ENCODE results near the gene STXBP5L.
"Not testable (repeated sequence)": the region's sequence is repeated elsewhere in the genome, so short reads cannot be mapped to it uniquely, and the experiment has no call there.

The STXBP5L gene

DNA sequence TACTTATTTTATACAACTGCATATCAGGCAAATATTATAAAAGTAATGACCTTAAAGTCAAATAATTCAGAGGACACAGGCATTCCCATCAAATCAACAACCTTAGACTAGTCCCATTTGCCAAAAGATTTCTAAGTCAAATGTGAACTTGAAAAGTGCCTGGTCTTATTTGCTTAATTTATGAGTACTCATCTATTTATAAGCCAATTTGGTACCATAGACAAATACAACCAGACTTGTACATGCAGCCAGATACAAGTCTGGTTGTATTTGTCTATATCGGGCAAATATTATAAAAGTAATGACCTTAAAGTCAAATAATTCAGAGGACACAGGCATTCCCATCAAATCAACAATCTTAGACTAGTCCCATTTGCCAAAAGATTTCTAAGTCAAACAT lies 322.2 kb downstream of the STXBP5L start:
- H3K14ac ChIP-seq (ENCODE audit: low read length in 2 of 2); H2AFZ ChIP-seq (ENCODE audit: low read depth, low read length); H4K8ac ChIP-seq (ENCODE audit: low read length); H2BK12ac ChIP-seq (ENCODE audit: low read length in 2 of 2); H2AK5ac ChIP-seq (ENCODE audit: low read length, severe bottlenecking); H4K91ac ChIP-seq (ENCODE audit: low read length); H2BK15ac ChIP-seq (ENCODE audit: low read depth, poor library complexity, severe bottlenecking); H3K27me3 ChIP-seq (ENCODE audit: control insufficient read depth in 1 of 2, insufficient read depth in 1 of 2, low read length in 2 of 2); H3K27ac ChIP-seq (ENCODE audit: low read length, poor library complexity, severe bottlenecking); H3K4me1 ChIP-seq (ENCODE audit: control insufficient read depth, insufficient read depth, low read depth, low read length); H3K4me2 ChIP-seq (ENCODE audit: low read length, poor library complexity, severe bottlenecking); H2BK120ac ChIP-seq (ENCODE audit: low read depth, low read length); H3K36me3 ChIP-seq (ENCODE audit: control insufficient read depth in 1 of 2, insufficient read depth in 2 of 2, low read depth in 1 of 2, low read length in 2 of 2); H3K4ac ChIP-seq (ENCODE audit: low read depth in 1 of 2, low read length in 2 of 2); H3K9me3 ChIP-seq (ENCODE audit: control insufficient read depth, low read length); H3K23ac ChIP-seq (ENCODE audit: low read length in 2 of 2); H3K4me3 ChIP-seq (ENCODE audit: insufficient read depth in 1 of 2, low read depth in 1 of 2, low read length in 2 of 2); H2BK5ac ChIP-seq (ENCODE audit: low read depth, low read length, poor library complexity, severe bottlenecking); H3K79me1 ChIP-seq (replicated peaks; ENCODE audit: low read length, poor library complexity, severe bottlenecking); DNase-seq; H3K9ac ChIP-seq (ENCODE audit: low read length); H3K18ac ChIP-seq (ENCODE audit: low read depth in 1 of 2, low read length in 2 of 2): not testable (repeated sequence)
- WGBS: no CpG with 5 or more reads among the region's 1 CpG

DNA sequence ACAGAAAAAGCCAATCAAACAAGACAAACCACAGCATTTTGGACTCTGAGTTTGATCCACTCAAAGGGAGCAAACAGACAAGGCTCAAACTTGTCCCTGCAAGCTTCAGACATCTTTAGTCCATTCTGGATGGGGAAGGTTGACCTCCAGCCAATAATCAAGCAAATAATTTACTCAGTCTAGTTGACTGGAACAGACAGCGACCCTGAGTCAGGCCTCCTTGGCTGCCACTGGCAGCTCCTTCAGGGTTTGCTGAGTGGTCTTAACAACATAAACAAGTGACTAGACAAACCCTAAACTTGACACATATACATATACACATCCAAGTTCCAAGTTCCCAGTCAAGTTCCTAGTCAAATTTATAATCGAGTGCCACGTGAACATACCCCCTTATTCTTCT lies 323.9 kb downstream of the STXBP5L start:
- H3K18ac ChIP-seq (ENCODE audit: low read depth in 1 of 2, low read length in 2 of 2): no peak overlapping the region
- H3K79me1 ChIP-seq (replicated peaks; ENCODE audit: low read length, poor library complexity, severe bottlenecking): no peaks in the 10 kb centered on the region
- H2BK15ac ChIP-seq (ENCODE audit: low read depth, poor library complexity, severe bottlenecking): no peak overlapping the region
- no peak overlapping the region for H2AFZ ChIP-seq (ENCODE audit: low read depth, low read length)
- no peak overlapping the region for H4K8ac ChIP-seq (ENCODE audit: low read length)
- no peak overlapping the region for H3K14ac ChIP-seq (ENCODE audit: low read length in 2 of 2)
- H3K4ac ChIP-seq (ENCODE audit: low read depth in 1 of 2, low read length in 2 of 2): no peak overlapping the region
- WGBS: 71% methylated on average over 2 of the region's 3 CpGs
- peaks cover 3% of the 10 kb centered on the region for H3K9me3 ChIP-seq (ENCODE audit: control insufficient read depth, low read length)
- H3K9ac ChIP-seq (ENCODE audit: low read length): no peak overlapping the region
- H3K23ac ChIP-seq (ENCODE audit: low read length in 2 of 2): no peak overlapping the region
- no peak overlapping the region for H2BK5ac ChIP-seq (ENCODE audit: low read depth, low read length, poor library complexity, severe bottlenecking)
- no peak for DNase-seq
- H3K4me1 ChIP-seq (ENCODE audit: control insufficient read depth, insufficient read depth, low read depth, low read length): no peaks in the 10 kb centered on the region
- no peak overlapping the region for H2BK120ac ChIP-seq (ENCODE audit: low read depth, low read length)
- H4K91ac ChIP-seq (ENCODE audit: low read length): no peak overlapping the region
- no peak overlapping the region for H3K4me3 ChIP-seq (ENCODE audit: insufficient read depth in 1 of 2, low read depth in 1 of 2, low read length in 2 of 2)
- no peak overlapping the region for H2AK5ac ChIP-seq (ENCODE audit: low read length, severe bottlenecking)
- no peak overlapping the region for H2BK12ac ChIP-seq (ENCODE audit: low read length in 2 of 2)
- H3K27ac ChIP-seq (ENCODE audit: low read length, poor library complexity, severe bottlenecking): no peak overlapping the region
- H3K27me3 ChIP-seq (ENCODE audit: control insufficient read depth in 1 of 2, insufficient read depth in 1 of 2, low read length in 2 of 2): peaks cover 0 to under 1% of the 10 kb centered on the region in 2 experiments
- no peak overlapping the region for H3K4me2 ChIP-seq (ENCODE audit: low read length, poor library complexity, severe bottlenecking)
- no peaks in the 10 kb centered on the region for H3K36me3 ChIP-seq (ENCODE audit: control insufficient read depth in 1 of 2, insufficient read depth in 2 of 2, low read depth in 1 of 2, low read length in 2 of 2)

DNA sequence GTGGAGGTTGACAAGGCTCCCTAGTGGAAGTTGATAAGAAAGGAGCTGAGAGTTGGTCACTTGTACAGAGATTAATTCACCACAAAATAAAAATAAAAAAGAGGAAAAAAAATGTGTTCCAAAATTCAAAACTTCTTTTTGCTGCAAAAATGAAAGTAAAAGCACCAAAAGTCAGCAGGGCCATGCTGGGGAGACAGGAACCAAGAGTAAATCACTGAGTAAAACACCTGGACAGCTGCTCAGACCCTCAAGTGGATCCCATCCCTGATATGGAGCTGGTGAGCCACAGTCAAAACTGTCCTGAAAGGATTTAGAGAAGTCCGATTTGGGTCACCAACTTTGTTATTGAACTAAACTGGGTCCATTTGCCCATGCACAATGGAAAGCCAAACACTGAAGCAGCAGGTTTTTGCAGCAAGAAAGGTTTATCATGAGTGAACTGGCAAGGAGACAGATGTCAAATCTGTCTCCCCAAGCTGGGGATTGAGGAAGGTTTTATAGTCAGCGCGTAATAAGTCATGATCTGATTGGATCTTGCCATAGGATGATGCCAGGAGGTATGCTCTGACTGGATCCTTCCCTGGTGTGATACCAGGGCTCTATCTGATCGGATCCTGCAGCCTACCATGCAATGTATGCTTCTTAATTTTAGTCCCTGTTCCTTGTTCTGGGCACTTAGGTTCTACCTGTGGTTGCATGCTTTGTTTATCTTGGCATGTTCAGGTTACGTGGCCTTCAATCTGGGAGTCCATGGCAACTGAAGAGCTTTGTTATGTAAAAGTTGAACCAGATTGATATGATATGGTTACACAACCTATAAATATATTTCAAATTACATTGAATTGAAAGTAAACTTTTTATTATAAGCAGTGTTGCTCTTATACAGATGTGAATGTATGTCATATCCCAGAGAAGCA lies 324.6 kb downstream of the STXBP5L start:
- no peak overlapping the region for H3K18ac ChIP-seq (ENCODE audit: low read depth in 1 of 2, low read length in 2 of 2)
- peaks cover 0 to 3% of the 10 kb centered on the region in 2 experiments for H3K27me3 ChIP-seq (ENCODE audit: control insufficient read depth in 1 of 2, insufficient read depth in 1 of 2, low read length in 2 of 2)
- H3K27ac ChIP-seq (ENCODE audit: low read length, poor library complexity, severe bottlenecking): no peak overlapping the region
- 77% methylated on average over 4 of the region's 5 CpGs for WGBS
- no peak overlapping the region for H4K91ac ChIP-seq (ENCODE audit: low read length)
- H4K8ac ChIP-seq (ENCODE audit: low read length): no peak overlapping the region
- H3K23ac ChIP-seq (ENCODE audit: low read length in 2 of 2): no peak overlapping the region
- H3K4me1 ChIP-seq (ENCODE audit: control insufficient read depth, insufficient read depth, low read depth, low read length): no peaks in the 10 kb centered on the region
- no peak overlapping the region for H2AK5ac ChIP-seq (ENCODE audit: low read length, severe bottlenecking)
- H2AFZ ChIP-seq (ENCODE audit: low read depth, low read length): no peak overlapping the region
- no peak for DNase-seq
- no peak overlapping the region for H2BK120ac ChIP-seq (ENCODE audit: low read depth, low read length)
- H3K4me2 ChIP-seq (ENCODE audit: low read length, poor library complexity, severe bottlenecking): no peak overlapping the region
- H2BK12ac ChIP-seq (ENCODE audit: low read length in 2 of 2): no peak overlapping the region
- no peak overlapping the region for H3K9ac ChIP-seq (ENCODE audit: low read length)
- no peak overlapping the region for H2BK15ac ChIP-seq (ENCODE audit: low read depth, poor library complexity, severe bottlenecking)
- no peak overlapping the region for H3K14ac ChIP-seq (ENCODE audit: low read length in 2 of 2)
- H3K4me3 ChIP-seq (ENCODE audit: insufficient read depth in 1 of 2, low read depth in 1 of 2, low read length in 2 of 2): no peak overlapping the region
- no peaks in the 10 kb centered on the region for H3K79me1 ChIP-seq (replicated peaks; ENCODE audit: low read length, poor library complexity, severe bottlenecking)
- no peaks in the 10 kb centered on the region for H3K36me3 ChIP-seq (ENCODE audit: control insufficient read depth in 1 of 2, insufficient read depth in 2 of 2, low read depth in 1 of 2, low read length in 2 of 2)
- no peak overlapping the region for H3K4ac ChIP-seq (ENCODE audit: low read depth in 1 of 2, low read length in 2 of 2)
- peaks cover 3% of the 10 kb centered on the region for H3K9me3 ChIP-seq (ENCODE audit: control insufficient read depth, low read length)
- no peak overlapping the region for H2BK5ac ChIP-seq (ENCODE audit: low read depth, low read length, poor library complexity, severe bottlenecking)

DNA sequence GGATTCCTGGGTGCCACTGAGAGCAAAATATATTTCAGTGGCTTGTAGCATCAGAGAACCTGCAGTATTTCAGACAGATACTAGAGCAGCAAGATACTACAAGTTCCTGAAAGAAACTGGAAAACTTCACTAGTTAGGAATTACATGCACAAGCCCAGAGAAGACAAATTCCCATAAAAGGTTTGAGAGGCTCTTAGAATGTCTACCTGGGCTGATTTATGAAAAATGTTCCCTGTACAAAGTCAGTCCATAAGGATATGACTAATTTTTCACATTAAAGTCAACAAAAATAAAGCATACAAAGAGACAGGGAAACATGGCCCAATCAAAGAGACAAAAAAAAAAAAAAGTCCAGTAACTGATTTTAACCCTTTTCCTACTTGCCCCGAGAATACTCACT lies 335.2 kb downstream of the STXBP5L start:
- no peak overlapping the region for H2BK15ac ChIP-seq (ENCODE audit: low read depth, poor library complexity, severe bottlenecking)
- H3K4me2 ChIP-seq (ENCODE audit: low read length, poor library complexity, severe bottlenecking): no peak overlapping the region
- no peak overlapping the region for H3K27ac ChIP-seq (ENCODE audit: low read length, poor library complexity, severe bottlenecking)
- no peak overlapping the region for H2AFZ ChIP-seq (ENCODE audit: low read depth, low read length)
- H3K27me3 ChIP-seq (ENCODE audit: control insufficient read depth in 1 of 2, insufficient read depth in 1 of 2, low read length in 2 of 2): no peaks in the 10 kb centered on the region
- 40% methylated on average over 1 of the region's 1 CpG for WGBS
- no peak overlapping the region for H3K4ac ChIP-seq (ENCODE audit: low read depth in 1 of 2, low read length in 2 of 2)
- H3K79me1 ChIP-seq (replicated peaks; ENCODE audit: low read length, poor library complexity, severe bottlenecking): no peaks in the 10 kb centered on the region
- no peak overlapping the region for H3K18ac ChIP-seq (ENCODE audit: low read depth in 1 of 2, low read length in 2 of 2)
- H3K9ac ChIP-seq (ENCODE audit: low read length): no peak overlapping the region
- DNase-seq: no peak
- no peak overlapping the region for H2BK120ac ChIP-seq (ENCODE audit: low read depth, low read length)
- H4K91ac ChIP-seq (ENCODE audit: low read length): no peak overlapping the region
- H4K8ac ChIP-seq (ENCODE audit: low read length): no peak overlapping the region
- H2AK5ac ChIP-seq (ENCODE audit: low read length, severe bottlenecking): no peak overlapping the region
- H3K9me3 ChIP-seq (ENCODE audit: control insufficient read depth, low read length): peaks cover 5% of the 10 kb centered on the region
- no peaks in the 10 kb centered on the region for H3K36me3 ChIP-seq (ENCODE audit: control insufficient read depth in 1 of 2, insufficient read depth in 2 of 2, low read depth in 1 of 2, low read length in 2 of 2)
- H3K4me3 ChIP-seq (ENCODE audit: insufficient read depth in 1 of 2, low read depth in 1 of 2, low read length in 2 of 2): no peak overlapping the region
- no peak overlapping the region for H3K14ac ChIP-seq (ENCODE audit: low read length in 2 of 2)
- no peak overlapping the region for H3K23ac ChIP-seq (ENCODE audit: low read length in 2 of 2)
- H2BK12ac ChIP-seq (ENCODE audit: low read length in 2 of 2): no peak overlapping the region
- H2BK5ac ChIP-seq (ENCODE audit: low read depth, low read length, poor library complexity, severe bottlenecking): no peak overlapping the region
- H3K4me1 ChIP-seq (ENCODE audit: control insufficient read depth, insufficient read depth, low read depth, low read length): no peaks in the 10 kb centered on the region

Measured in mesenchymal stem cell (in vitro differentiated cells and primary cell).